HG03558 (cell line): Measurements from ENCODE around the gene SLC44A4.

ENCODE experiments used
- ATAC-seq: cut with Tn5 transposase; IDR thresholded peaks from one replicate; pipeline ENCODE4 v1.9.1; 2021; ENCODE audit warnings: moderate number of reproducible peaks; ENCODE audit not compliant: unreplicated experiment; ENCODE audit errors: extremely low read depth

Gene SLC44A4

GRCh38 chr6:31901953-31902643, 23.3 kb upstream of the SLC44A4 start, which contains the start of gene ZBTB12:
Gene ZBTB12, minus strand, starts transcription at chr6:31902086. Its CDS starts 781 bp downstream, at chr6:31901305.
- no peak for ATAC-seq

- no peak for ATAC-seq
Measured at GRCh38 chr6:31901415-31901952, 22.7 kb upstream of the SLC44A4 start.

- ATAC-seq = no peak
Measured at GRCh38 chr6:31900917-31901414, 22.2 kb upstream of the SLC44A4 start.

DNA sequence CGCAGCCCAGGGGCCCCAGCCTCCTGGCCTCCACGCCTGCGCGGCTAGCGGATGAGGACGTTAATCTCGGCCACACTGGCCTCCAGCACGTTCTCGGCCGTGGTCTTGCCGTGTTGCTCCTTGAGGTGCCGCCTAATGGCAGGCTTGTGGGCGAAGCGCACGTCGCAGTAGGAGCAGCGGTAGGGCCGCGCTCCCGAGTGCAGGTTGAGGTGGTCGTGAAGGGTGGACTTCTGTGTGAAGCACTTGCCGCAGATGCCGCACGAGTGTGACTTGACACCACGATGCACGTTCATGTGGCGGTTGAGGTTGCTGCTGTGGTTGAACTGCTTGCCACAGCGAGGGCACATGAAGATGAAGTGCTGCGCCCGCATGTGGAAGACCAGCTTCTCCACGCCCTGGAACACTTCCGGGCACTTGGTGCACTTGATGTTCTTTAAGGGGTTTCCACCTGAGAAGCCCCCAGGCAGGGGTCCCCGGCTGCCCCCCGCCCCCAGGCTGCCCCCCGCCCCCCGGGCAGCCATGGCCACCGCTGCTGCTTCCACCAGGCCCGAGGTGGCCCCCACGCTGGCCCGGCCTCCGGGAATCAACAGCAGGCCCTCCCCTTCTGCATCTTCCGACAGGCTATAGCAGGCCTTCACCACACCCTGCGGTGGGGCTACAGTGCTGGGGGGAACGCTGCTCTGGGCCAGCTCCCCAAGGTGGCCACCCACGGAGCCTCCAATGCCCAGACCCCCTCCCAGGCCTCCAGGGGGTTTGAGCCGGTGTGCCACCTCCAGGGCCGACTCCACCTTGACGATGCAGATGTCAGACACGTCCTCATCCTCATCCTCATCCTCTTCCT, 21.3 kb upstream of the SLC44A4 start:
- ATAC-seq = no peak

DNA sequence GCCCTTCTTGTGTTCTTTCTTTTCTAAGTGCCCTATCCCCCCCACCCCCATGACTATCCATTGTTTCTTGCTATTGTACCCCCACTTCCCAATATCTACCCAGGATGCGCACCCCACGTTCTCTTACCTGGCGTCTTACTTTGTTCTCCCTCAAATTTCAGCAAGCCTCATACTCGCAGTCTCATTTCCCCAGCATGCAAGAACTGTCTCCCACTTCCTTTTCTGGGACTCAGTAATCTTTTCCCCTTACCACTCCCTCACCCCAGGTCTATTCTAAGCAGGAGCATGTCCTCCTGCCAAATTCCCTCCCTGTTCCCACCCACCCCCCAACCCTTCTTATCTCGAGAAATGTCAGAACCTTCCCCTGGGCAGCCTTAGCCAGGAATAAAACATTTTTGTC, 20.4 kb upstream of the SLC44A4 start:
- no peak for ATAC-seq

DNA sequence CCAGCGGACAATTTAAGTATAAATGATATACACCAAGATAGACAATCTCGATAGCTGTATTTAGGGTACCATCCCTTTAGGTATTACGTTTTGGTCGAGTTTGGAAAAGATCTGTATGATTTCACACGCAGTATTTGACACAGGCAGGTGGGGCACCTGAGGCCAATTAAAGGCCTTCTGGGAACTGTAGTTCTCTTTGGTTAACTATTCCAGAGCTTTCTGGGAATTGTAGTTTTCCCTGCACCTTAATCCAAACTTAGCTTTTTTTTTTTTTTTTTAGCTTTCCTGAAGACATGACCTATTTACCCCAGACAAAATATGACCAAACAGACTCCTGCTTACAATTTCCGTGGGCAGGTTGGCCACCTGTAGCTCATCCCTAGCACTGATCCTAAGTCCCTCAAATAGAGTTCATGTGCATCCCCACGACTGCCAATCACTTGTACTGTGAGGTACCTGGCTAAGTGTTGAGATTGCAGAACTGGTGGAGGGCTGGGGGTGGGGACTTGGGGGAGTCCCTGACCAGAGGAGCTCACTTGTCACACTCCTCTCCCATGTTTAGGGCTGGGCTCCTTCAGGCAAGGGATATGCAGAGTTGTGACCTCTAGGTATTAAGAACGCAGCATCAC, 19.7 kb upstream of the SLC44A4 start:
- no peak for ATAC-seq

DNA sequence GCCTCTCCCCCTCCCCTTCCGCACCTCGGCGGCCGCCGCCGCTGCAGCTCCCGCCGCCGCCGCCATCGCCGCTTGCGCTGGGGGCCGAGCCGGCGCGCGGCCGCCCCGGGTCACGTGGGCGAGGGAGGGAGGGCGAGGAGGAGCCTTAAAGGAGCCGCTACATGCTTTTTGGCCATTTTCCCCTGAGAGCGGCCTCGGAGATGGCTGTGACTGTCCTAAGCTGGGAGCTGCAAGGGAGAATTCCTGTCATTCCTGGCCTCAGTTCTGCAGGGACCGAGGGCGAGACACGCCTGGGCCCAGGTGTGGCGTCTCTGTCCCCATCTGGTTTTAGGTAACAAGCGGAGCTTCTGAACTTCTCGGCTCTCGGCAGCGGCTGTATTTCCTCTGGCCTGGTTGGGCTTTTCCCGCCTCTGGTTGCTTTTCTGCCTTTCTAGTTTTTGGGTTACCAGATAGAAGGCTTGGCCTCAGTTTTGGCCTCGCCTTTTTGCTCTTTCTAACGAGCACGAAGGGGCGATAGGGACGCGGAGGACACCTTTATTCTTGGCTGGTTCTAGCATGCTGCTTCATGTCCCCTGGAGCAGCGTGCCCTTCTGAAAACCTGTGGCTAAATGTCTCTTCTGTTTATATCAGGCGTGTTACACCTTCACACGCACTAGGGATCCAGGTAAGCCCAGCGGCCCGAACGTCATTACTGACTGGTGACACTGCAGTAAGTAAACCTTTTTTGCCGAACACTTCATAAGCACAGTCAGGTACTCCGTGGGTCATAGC, 19.0 kb upstream of the SLC44A4 start, which contains the start of gene EHMT2:
EHMT2 (minus strand) TSS at position 87 of the 771 bp plus-strand sequence; CDS start at position 66, 21 bp downstream.
- ATAC-seq = no peak

- no peak for ATAC-seq
Measured at GRCh38 chr6:31896856-31897611, 18.2 kb upstream of the SLC44A4 start.

DNA sequence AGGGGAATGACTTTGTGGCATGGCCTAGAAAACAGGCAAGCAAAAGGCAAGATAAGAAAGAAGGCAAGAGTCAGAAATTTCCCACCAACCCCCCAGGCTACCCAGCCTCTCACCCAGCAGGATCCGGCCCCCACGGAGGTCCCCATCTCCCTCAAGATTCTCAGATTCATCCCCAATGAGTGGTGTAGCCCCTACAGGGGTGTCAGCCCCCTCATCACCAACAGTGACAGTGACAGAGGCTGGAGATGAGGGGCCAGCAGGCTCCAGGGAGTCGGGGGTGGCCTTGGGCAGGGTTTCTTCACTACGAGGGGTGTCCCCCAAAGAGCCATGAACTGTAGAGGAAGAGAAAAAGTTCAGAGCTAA, 17.7 kb upstream of the SLC44A4 start:
- ATAC-seq = no peak

- no peak for ATAC-seq
Measured at GRCh38 chr6:31892821-31893220, 14.0 kb upstream of the SLC44A4 start.

DNA sequence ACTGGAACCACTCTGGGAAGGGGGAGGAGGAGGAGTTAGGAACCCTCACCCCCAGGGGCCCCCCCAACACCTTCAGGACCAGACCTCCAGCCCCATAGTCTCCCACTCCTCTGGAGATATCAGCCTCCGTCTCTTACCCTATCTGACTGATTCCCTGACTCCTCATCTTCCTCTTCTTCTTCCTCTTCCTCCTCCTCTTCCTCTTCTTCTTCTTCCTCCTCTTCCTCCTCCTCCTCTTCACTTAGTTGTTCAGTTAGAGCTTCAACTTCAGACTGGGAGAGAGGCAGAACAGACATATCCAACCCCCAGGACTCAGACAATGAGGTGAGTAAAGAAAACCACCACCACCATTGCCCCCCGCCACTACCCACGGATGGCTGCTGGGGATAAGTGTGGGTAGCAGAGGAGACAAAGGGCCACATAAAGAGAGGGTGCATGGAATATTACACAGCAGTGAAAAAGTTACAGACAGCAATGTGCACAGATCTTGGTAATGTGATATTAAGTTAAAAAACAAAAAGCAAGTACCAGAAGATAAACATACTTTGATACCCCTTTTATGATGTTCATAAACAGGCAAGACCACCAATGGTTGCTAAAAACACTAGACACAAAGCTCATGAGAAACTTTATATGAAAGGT, 10.7 kb upstream of the SLC44A4 start:
- ATAC-seq = no peak

DNA sequence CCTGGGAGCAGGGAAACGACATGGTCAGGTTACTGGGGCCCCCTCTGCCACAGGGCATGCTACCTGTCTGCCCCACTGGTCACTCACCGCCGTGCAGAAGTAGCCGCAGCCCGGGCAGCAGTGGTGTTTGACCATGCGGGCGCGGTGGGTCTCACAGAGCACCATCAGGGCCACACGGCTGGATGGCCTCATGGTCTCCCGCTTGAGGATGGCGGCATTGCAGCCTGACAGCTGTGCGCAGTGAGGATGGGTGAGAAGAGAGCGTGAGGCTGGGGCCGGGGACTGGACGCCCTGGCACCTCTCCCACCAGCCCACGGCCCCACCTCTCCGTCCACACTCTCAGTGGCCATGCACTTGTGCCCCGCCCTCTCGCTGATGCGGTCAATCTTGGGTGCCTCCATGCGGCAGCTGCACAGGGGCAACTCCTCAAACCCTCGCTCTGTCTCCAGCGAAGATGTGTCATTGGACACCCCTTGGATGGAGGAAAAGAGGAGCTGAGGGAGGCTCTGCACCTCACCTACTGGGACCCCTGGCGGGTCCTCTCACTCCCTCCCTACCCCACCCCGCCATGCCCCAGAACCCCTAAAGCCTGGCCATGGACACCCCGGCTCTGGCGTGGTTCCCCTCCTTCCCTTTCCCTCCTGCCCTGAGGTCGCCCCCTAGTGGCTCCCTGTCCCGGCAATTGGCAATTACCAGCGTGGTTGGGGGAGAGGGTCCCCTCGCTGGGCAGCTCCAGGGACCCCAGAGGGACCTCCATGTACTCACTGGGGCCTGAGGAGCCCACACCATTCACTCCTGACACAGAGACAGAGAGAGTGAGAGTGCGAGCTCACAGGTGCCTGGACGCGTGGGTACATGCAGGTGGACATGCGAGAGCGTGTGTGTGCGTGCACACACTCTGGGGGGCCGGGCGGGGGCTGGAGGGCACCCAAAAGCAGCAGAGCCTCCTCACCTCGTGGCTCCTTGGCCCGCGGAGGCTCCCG, 9.8 kb upstream of the SLC44A4 start:
- ATAC-seq = no peak

- ATAC-seq = no peak
Measured at GRCh38 chr6:31887173-31888007, 8.6 kb upstream of the SLC44A4 start.

GRCh38 chr6:31886541-31886991, 7.8 kb upstream of the SLC44A4 start:
- ATAC-seq = no peak

DNA sequence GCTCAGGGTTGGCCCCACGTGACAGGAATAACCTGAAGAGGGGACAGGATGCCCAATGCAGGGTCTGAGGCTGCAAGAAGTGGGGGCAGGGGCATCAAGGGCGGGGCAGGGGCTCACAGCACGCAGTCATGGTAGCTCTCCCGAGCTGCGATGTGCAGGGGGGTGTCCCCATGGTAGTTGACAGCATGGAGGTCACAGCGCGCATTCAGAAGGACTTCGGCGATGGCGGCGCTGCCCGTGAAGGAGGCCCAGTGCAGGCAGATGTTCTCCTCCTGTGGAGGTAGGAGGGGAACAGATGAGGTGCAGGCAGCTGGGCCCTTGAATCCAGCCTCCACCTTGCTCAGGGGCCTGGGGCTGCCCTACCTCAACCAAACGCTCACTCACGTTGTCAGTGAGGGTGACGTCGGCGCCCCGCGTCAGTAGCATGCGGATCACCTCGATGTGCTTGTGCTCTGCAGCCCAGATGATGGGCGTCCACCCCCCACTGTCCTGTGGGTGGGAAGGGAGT, 5.8 kb upstream of the SLC44A4 start:
- no peak for ATAC-seq

GRCh38 chr6:31883676-31884075, 4.9 kb upstream of the SLC44A4 start:
- no peak for ATAC-seq
